GM08714 (cell line): ENCODE data around the gene RPSA.

Experiments used
- H3K4me3 ChIP-seq: fragments of 200-500 bp; sonication (Bioruptor generic); 2 replicates; pipeline ENCODE4 v1.5.1; 2014; ENCODE audit warnings: mild to moderate bottlenecking, low read length, inconsistent platforms
- ZNF274 ChIP-seq: IDR thresholded peaks from 2 replicates; pipeline ENCODE4 v1.6.1; 2012; ENCODE audit warnings: mild to moderate bottlenecking, low read depth, low read length

RPSA gene

GRCh38 chr3:39383881-39384664, 22.4 kb upstream of the RPSA start:
- H3K4me3 ChIP-seq: peak overlapping the region; percentile 84
- TF ChIP-seq ZNF274: no peak

- TF ChIP-seq ZNF274: no peak
- peak overlapping the region; percentile 84 for H3K4me3 ChIP-seq
These were observed 21.9 kb upstream of the RPSA start for GRCh38 chr3:39384665-39385000.

GRCh38 chr3:39385456-39386090, 20.9 kb upstream of the RPSA start:
- H3K4me3 ChIP-seq: no peak overlapping the region; the same call in 1 of the 2 replicates
- no peak for TF ChIP-seq ZNF274

GRCh38 chr3:39386318-39386717, 20.2 kb upstream of the RPSA start:
- no peak overlapping the region for H3K4me3 ChIP-seq
- TF ChIP-seq ZNF274: no peak

GRCh38 chr3:39387411-39387975, 19.0 kb upstream of the RPSA start:
- no peak overlapping the region for H3K4me3 ChIP-seq
- TF ChIP-seq ZNF274: no peak

- H3K4me3 ChIP-seq: no peak overlapping the region
- no peak for TF ChIP-seq ZNF274
These were observed 18.4 kb upstream of the RPSA start for GRCh38 chr3:39388153-39388552.

- no peak for TF ChIP-seq ZNF274
- peak overlapping the region; percentile 62; the same call in 1 of the 2 replicates for H3K4me3 ChIP-seq
These were observed 17.7 kb upstream of the RPSA start for GRCh38 chr3:39388741-39389248.

GRCh38 chr3:39390181-39390580, 16.3 kb upstream of the RPSA start:
- H3K4me3 ChIP-seq: no peak overlapping the region
- TF ChIP-seq ZNF274: no peak

- H3K4me3 ChIP-seq: no peak overlapping the region
- no peak for TF ChIP-seq ZNF274
These were observed 9.8 kb upstream of the RPSA start for GRCh38 chr3:39396690-39397089.

- H3K4me3 ChIP-seq: no peak overlapping the region
- TF ChIP-seq ZNF274: no peak
These were observed 7.8 kb upstream of the RPSA start for GRCh38 chr3:39398700-39399099.

- TF ChIP-seq ZNF274: no peak
- no peak overlapping the region for H3K4me3 ChIP-seq
These were observed 4.5 kb upstream of the RPSA start for GRCh38 chr3:39401983-39402382.

- no peak for TF ChIP-seq ZNF274
- no peak overlapping the region for H3K4me3 ChIP-seq
These were observed 1.4 kb upstream of the RPSA start for GRCh38 chr3:39404943-39405686.

- H3K4me3 ChIP-seq: peak overlapping the region; percentile 27
- TF ChIP-seq ZNF274: no peak
These were observed 693 bp upstream of the RPSA start for GRCh38 chr3:39405687-39406367.

GRCh38 chr3:39407259-39407629, 724 bp downstream of the RPSA start:
- H3K4me3 ChIP-seq: peak overlapping the region; percentile 87
- TF ChIP-seq ZNF274: no peak
